Adrenal gland (tissue), 12 donors: ENCODE results near the gene TBC1D19. TPM values are rescaled to one million over a fixed set of nuclear protein-coding genes. Genes with fewer than 3 reads are reported as not detected.

Experiments
- DNase-seq, 7 donors: peaks; one replicate each; pipeline ENCODE4 v3.0.0-alpha.2; 2019 to 2020
- H3K27ac ChIP-seq, 5 donors: fragments of 200-600 bp; sonication (generic) in 4 of 5; 1 replicate in 3 of 5; 2 replicates in 2 of 5; pipeline versions ENCODE4 v1.5.1 to v1.8.0; 2016 to 2020; ENCODE audit warnings: mild to moderate bottlenecking in 1 of 5
- H3K27me3 ChIP-seq: fragments of 200-600 bp; 2 replicates; pipeline ENCODE4 v1.8.0; 2021
- H3K36me3 ChIP-seq, 2 donors: fragments of 200-600 bp; replicated peaks in 1 of 2; 1 replicate in 1 of 2; 2 replicates in 1 of 2; pipeline versions ENCODE4 v1.5.1 to v1.8.0; 2018 to 2022
- H3K4me1 ChIP-seq, 2 donors: fragments of 200-600 bp; replicated peaks in 1 of 2; 1 replicate in 1 of 2; 2 replicates in 1 of 2; pipeline versions ENCODE4 v1.5.1 to v1.8.0; 2018 to 2021
- H3K4me3 ChIP-seq, 4 donors: fragments of 200-600 bp; sonication (generic) in 3 of 4; one replicate each; pipeline ENCODE4 v1.5.1; 2016 to 2018
- H3K9me3 ChIP-seq, 3 donors: fragments of 200-600 bp; sonication (generic) in 1 of 3; replicated peaks in 1 of 3; 1 replicate in 2 of 3; 2 replicates in 1 of 3; pipeline versions ENCODE4 v1.5.1 to v1.8.0; 2016 to 2021
- CTCF ChIP-seq, 6 experiments: fragments of 450-650 bp in 4 of 6; fragments of 200-600 bp in 2 of 6; sonication (generic) in 1 of 6; IDR thresholded peaks; 1 replicate in 5 of 6; 2 replicates in 1 of 6; pipeline versions ENCODE4 v1.5.1 to v1.8.0; 2016 to 2021; ENCODE audit warnings: antibody characterized with exemption in 6 of 6, mild to moderate bottlenecking in 2 of 6, moderate library complexity in 1 of 6
- POLR2A ChIP-seq, 2 donors: fragments of 450-650 bp; IDR thresholded peaks; one replicate each; pipeline ENCODE4 v1.6.1; 2017; ENCODE audit warnings: antibody characterized with exemption in 2 of 2, mild to moderate bottlenecking in 2 of 2, moderate library complexity in 1 of 2
- WGBS, 4 donors: extraction: QIAGEN DNeasy Blood & Tissue Kit in 2 of 4; methylation state at CpG; one replicate each; pipeline versions ENCODE4 v1.1.5 to v1.1.7; 2013 to 2017; 5-methylcytosine and 5-hydroxymethylcytosine counted together
- intact Hi-C, 2 donors: fragments of 100-400 bp; cut with DNase I; formaldehyde crosslinking; loops; one replicate each; pipeline versions ENCODE4 v1.14.1 to v1.15.0; 2022 to 2023
- polyA plus RNA-seq, 3 donors: library from polyadenylated mRNA; stranded (reverse); fragments of 200-250 nt in 2 of 3; fragments of 350-450 nt in 1 of 3; fragmentation: Illumina TruSeq in 1 of 3; extraction: RNeasy Lipid Tissue Mini Kit (QIAGEN cat#74804) in 1 of 3; gene quantifications; one replicate each; pipeline ENCODE4 v1.2.3, GENCODE V29; 2013 to 2014
- total RNA-seq, 9 donors: library from RNA; depleted of rRNA in 4 of 9; stranded (reverse); fragments of >200 nt in 4 of 9; fragments of 120-200 nt in 1 of 9; fragmentation: NEBNext Ultra II Directional in 1 of 9; extraction: Animal tissue kit (Norgen Biotek cat#: 25700) in 1 of 9; gene quantifications; one replicate each; pipeline versions ENCODE4 v1.1.0 to v1.2.4, GENCODE V29; 2013 to 2023
- donor health status: healthy with polysubstance abuse.
- donor health status: Bipolar disorder and iron deficiency.
- donor health status: DM: yes; HTN: yes; CAD: no.
- donor health status: DM: no; HTN: no; CAD: no.
- donor health status: DM: no; HTN: no; CAD: no.
- donor health status: DM: yes; HTN: yes; CAD: no.

TBC1D19 gene
- total and polyA plus RNA-seq, 12 donors = 3.5 to 37.0 (median 14.4) TPM

DNA sequence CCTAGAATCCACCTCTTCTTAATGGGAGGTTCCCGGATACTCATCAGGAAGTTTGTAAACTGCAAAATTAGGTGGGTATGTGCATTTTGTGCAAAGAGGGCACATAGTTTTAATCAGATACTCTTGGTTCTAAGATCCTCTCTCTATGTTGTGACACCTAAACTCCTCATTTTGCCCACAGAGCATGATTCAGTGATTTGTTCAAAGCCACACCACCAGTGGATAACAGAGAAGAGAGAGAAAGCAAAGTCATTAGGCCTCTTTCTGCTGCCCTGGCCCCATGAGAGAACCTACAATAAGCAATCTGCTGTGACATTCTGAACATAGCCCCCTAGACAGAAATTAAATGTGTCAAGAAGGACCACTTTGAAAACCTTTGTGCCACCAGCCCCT, 204.5 kb downstream of the TBC1D19 start:
- Histone ChIP-seq H3K4me3 (no peak overlapping the region), H3K36me3 (no peaks in the 10 kb centered on the region), H3K27me3 (no peaks in the 10 kb centered on the region), H3K9me3 (no peaks in the 10 kb centered on the region), H3K27ac (peak overlapping the region in 1 of 5 donors; percentile 31), H3K4me1 (peaks cover 8 to 14% of the 10 kb centered on the region in 2 donors)
- WGBS, 4 donors = 33 to 67% (median 56%) methylated on average over 1 of the region's 1 CpG
- DNase-seq = no peak
- intact Hi-C loops = no loop called here
- TF ChIP-seq POLR2A (IDR thresholded peaks at IDR 0.05) (no peak), CTCF (IDR thresholded peaks at IDR 0.05) (no peak)

- Histone ChIP-seq H3K4me3 (no peak overlapping the region), H3K4me1 (peaks cover 8 to 14% of the 10 kb centered on the region in 2 donors), H3K27me3 (no peaks in the 10 kb centered on the region), H3K36me3 (no peaks in the 10 kb centered on the region), H3K27ac (no peak overlapping the region), H3K9me3 (no peaks in the 10 kb centered on the region)
- no peak for DNase-seq
- intact Hi-C loops = no loop called here
- TF ChIP-seq CTCF (IDR thresholded peaks at IDR 0.05) = no peak
- no peak for TF ChIP-seq POLR2A (IDR thresholded peaks at IDR 0.05)
Measured at GRCh38 chr4:26789208-26789607, 205.3 kb downstream of the TBC1D19 start.

GRCh38 chr4:26791346-26791745, 207.5 kb downstream of the TBC1D19 start:
- Histone ChIP-seq H3K27me3 (no peaks in the 10 kb centered on the region), H3K36me3 (no peaks in the 10 kb centered on the region), H3K4me3 (no peak overlapping the region), H3K27ac (no peak overlapping the region), H3K4me1 (peaks cover 8 to 14% of the 10 kb centered on the region in 2 donors), H3K9me3 (no peaks in the 10 kb centered on the region)
- intact Hi-C loops = no loop called here
- 76 to 85% (median 78%) methylated on average over 3 of the region's 3 CpGs for WGBS, 4 donors
- no peak for DNase-seq
- TF ChIP-seq POLR2A (IDR thresholded peaks at IDR 0.05) (no peak), CTCF (IDR thresholded peaks at IDR 0.05) (no peak)

DNA sequence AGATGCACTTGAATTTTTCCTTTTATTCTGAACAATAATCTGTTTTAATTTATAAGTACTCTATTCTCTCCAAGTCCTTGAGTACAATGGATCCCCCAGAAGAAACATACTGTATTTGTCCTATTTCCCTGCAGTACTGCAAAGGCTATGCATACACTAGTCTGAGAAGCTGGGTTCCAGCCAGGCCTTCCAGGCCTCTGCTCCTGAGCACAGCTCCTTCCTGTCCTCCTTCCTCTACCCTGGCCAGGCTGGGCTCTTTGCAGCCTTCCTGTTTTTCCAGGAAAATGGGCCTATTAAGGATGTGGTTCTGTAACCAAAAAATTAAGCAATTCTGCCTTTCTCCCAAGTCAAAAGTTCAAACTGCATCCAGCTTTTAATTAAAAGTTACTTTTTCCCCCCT, 208.8 kb downstream of the TBC1D19 start:
- peak in 1 of 7 donors; percentile 17 for DNase-seq
- Histone ChIP-seq H3K9me3 (no peaks in the 10 kb centered on the region), H3K27ac (no peak overlapping the region), H3K36me3 (no peaks in the 10 kb centered on the region), H3K4me1 (peaks cover 5 to 9% of the 10 kb centered on the region in 2 donors), H3K4me3 (no peak overlapping the region), H3K27me3 (no peaks in the 10 kb centered on the region)
- TF ChIP-seq CTCF (IDR thresholded peaks at IDR 0.05) (no peak), POLR2A (IDR thresholded peaks at IDR 0.05) (no peak)
- intact Hi-C loops = no loop called here
